HepG2 (cell line): Measurements from ENCODE around the gene NMNAT1. TPM values are rescaled to one million over a fixed set of nuclear protein-coding genes. Genes with fewer than 3 reads are reported as not detected.

Experiments used
- CHD4 ChIP-seq: fragments of 200-600 bp; sonication (generic); IDR thresholded peaks from 2 replicates; pipeline ENCODE4 v1.7.0; 2017; ENCODE audit warnings: mild to moderate bottlenecking, low read length, borderline replicate concordance
- E2F5 ChIP-seq: sonication (generic); formaldehyde crosslinking; conservative IDR thresholded peaks from 2 replicates; pipeline ENCODE4 v1.4.0; 2020; ENCODE audit warnings: missing genetic modification reagents
- HOXA5 ChIP-seq: sonication (generic); formaldehyde crosslinking; IDR thresholded peaks from 2 replicates; pipeline ENCODE4 v1.4.0; 2020; ENCODE audit warnings: missing genetic modification reagents
- KIAA2018 ChIP-seq: sonication (generic); formaldehyde crosslinking; IDR thresholded peaks from 2 replicates; pipeline ENCODE4 v1.5.0; 2020; ENCODE audit warnings: mild to moderate bottlenecking, missing genetic modification reagents, borderline replicate concordance
- ONECUT2 ChIP-seq: sonication (generic); formaldehyde crosslinking; IDR thresholded peaks from 2 replicates; pipeline ENCODE4 v1.4.0; 2020; ENCODE audit warnings: missing genetic modification reagents
- RNF219 ChIP-seq: sonication (generic); formaldehyde crosslinking; IDR thresholded peaks from 2 replicates; pipeline ENCODE4 v1.5.0; 2020; ENCODE audit warnings: mild to moderate bottlenecking, missing genetic modification reagents
- SSRP1 ChIP-seq: IDR thresholded peaks from 2 replicates; pipeline ENCODE4 v1.6.1; 2016; ENCODE audit warnings: control low read depth
- ZNF263 ChIP-seq: sonication (generic); formaldehyde crosslinking; IDR thresholded peaks from 2 replicates; pipeline ENCODE4 v1.4.0; 2020; ENCODE audit warnings: missing genetic modification reagents
- ZNF646 ChIP-seq: sonication (generic); formaldehyde crosslinking; IDR thresholded peaks from 2 replicates; pipeline ENCODE4 v1.9.0; 2021; ENCODE audit warnings: mild to moderate bottlenecking, missing genetic modification reagents
- polyA plus RNA-seq, 8 experiments: library from polyadenylated mRNA; depleted of rRNA in 3 of 8; stranded (reverse) in 7 of 8; unstranded in 1 of 8; fragments of >200 nt; fragmentation: Illumina TruSeq in 4 of 8; extraction: Trizol in 4 of 8; gene quantifications; 2 replicates each; pipeline versions ENCODE4 v1.2.1 to v1.2.3, GENCODE V29; 2011 to 2016; ENCODE audit warnings: low read depth in 4 of 8, missing spikeins in 1 of 8, mixed read lengths in 1 of 8; ENCODE audit not compliant: insufficient read depth in 1 of 8
- total RNA-seq, 5 experiments: library from RNA; depleted of rRNA; stranded (reverse); fragments of >200 nt; fragmentation: Illumina TruSeq; extraction: Trizol; gene quantifications; 2 replicates each; pipeline ENCODE4 v1.2.3, GENCODE V29; 2016; ENCODE audit warnings: low read depth in 1 of 5

Gene NMNAT1
- total and polyA plus RNA-seq, 2 of the 13 experiments (the other 11 are each of a cell fraction or from before 2014, with no cell fraction given): 5.6 to 12.2 TPM

- TF ChIP-seq KIAA2018 (CRISPR knock-in tag) (peak; percentile 82; the same call in 1 of the 2 replicates), ONECUT2 (CRISPR knock-in tag) (no peak), ZNF263 (CRISPR knock-in tag) (peak; percentile 82), SSRP1 (CRISPR knock-in tag) (no peak), CHD4 (no peak), ZNF646 (CRISPR knock-in tag) (peak; percentile 9; the same call in 1 of the 2 replicates), HOXA5 (CRISPR knock-in tag) (peak; percentile 84), E2F5 (CRISPR knock-in tag) (no peak; the same call in 1 of the 2 replicates), RNF219 (peak; percentile 69; the same call in 1 of the 2 replicates)
Observed at GRCh38 chr1:9942939-9943788, at the start of gene NMNAT1, which contains the start of gene LZIC (continued).
